Right ventricle myocardium inferior (tissue), 1 donor: ENCODE measurements around the gene GAS1. TPM values are rescaled to one million over a fixed set of nuclear protein-coding genes. Genes with fewer than 3 reads are reported as not detected.

ENCODE experiments used
- ATAC-seq: fragments of 200-7000 bp; cut with Tn5 transposase; one replicate; pipeline ENCODE4 v1.9.1; 2020; ENCODE audit warnings: mild to moderate bottlenecking, moderate library complexity
- DNase-seq: peaks from one replicate; pipeline ENCODE4 v3.0.0; 2021; ENCODE audit errors: missing footprints
- intact Hi-C: fragments of 100-400 bp; cut with DNase I; formaldehyde crosslinking; loops from one replicate; pipeline ENCODE4 v1.11.0; 2022
- total RNA-seq: library from RNA; stranded (reverse); fragmentation: NEBNext Ultra II Directional; extraction: Animal tissue kit (Norgen Biotek cat#: 25700); gene quantifications from one replicate; pipeline ENCODE4 v1.2.1, GENCODE V29; 2021
- donor health status: DM: no; HTN: yes; CAD: no; lungs with severe emphysema.

GAS1 gene
- total RNA-seq, 1 donor from 2014 or later, result 22.3 TPM

DNA sequence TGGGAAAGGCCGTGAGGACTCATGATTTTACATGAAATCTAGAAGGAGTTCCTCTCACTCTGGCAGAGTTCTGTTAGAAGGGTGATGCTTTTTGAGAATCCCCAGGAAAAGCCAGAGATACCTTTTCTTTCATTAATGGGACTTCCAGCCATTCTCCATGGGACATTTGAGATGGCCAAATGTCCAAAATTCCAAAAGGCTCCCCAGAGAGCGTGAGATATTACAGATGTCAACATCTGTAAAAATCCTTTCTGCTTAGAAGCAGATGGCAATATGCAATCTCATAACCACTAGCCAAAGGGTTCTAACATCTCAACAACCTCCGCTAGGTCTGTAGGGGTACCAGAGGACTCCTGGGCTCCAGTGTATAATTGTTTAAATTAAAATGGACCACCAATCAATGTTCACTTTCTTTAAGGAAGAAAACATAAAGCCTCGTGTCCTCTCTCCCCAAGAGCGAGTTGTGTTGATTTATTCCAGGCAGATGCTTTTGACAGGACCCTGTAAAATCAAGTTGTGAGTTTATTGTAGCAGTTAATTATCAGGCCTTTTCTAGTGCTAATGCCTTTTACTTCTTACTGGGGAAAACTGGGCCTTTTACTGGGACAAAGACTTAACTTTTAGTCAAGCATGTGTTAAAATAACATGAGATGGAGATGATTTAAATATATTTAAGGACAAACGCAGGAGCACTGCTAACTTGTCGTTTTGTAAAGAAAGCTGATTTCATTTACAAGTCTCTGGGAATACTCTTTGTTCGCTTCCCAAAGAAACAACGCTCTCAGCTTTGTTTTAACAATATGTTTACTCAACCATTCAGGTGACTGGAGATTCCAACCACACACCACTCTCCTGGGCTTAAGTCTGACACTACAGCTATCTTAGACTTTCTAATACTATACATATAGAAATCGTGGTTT lies 4.8 kb downstream of the GAS1 start:
- intact Hi-C loops, result loop anchor here (10.0 kb wide), 2 partner anchors 208 to 458 kb away; no protein-coding TSS in a partner anchor
- ATAC-seq, result no peak
- no peak for DNase-seq

DNA sequence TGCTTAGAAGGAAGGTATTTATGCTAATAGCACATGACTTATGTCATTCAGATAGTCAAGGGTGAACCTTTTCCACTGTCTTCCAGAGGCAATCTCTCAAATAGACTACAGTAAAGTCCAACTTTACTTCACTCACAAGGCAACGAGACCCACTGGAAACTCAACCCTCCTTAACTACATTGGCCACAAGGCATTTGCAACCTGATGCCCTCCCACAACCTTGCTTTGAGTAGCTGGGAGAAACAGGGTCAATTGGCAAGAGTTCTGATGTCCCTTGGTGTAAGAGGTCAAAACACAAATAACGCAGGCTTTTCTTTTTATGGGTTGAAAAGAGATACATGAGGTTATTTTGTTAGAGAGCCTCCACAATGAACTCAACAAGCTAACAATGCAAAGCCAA lies 6.1 kb downstream of the GAS1 start:
- no peak for DNase-seq
- ATAC-seq, result no peak
- intact Hi-C loops, result loop anchor here (10.0 kb wide), 2 partner anchors 206 to 456 kb away; no protein-coding TSS in a partner anchor

GRCh38 chr9:86940774-86941173 lies 6.5 kb downstream of the GAS1 start:
- intact Hi-C loops, result loop anchor here (10.0 kb wide), 2 partner anchors 206 to 456 kb away; no protein-coding TSS in a partner anchor
- DNase-seq, result no peak
- no peak for ATAC-seq

- DNase-seq (no peak), ATAC-seq (no peak)
- intact Hi-C loops, result loop anchor here (10.0 kb wide), 2 partner anchors 205 to 455 kb away; no protein-coding TSS in a partner anchor
Observed at GRCh38 chr9:86939891-86940290, 7.4 kb downstream of the GAS1 start.

- DNase-seq, result no peak
- intact Hi-C loops, result no loop called here
- ATAC-seq, result no peak
Observed at GRCh38 chr9:86939321-86939720, 8.0 kb downstream of the GAS1 start.

DNA sequence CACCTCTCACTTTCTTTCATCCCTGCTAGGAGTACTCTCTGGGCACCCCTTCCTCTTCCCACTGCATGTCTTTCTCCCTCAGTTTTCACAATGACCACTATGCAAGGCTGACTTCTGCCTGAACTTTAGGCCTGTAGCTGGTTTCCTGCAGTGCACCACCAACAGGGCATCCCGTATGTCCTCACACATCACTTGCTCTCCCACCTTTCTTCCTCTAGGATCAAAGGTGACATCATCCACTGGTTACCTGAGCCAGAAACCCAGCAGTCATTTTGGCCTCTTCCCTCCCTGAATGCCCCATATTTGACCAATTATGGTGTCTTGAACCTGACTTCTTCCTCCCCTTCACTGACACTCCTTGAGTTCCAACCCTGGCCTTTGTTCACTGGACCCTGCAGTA lies 8.5 kb downstream of the GAS1 start:
- intact Hi-C loops, result no loop called here

GRCh38 chr9:86926145-86926544 lies 21.2 kb downstream of the GAS1 start:
- intact Hi-C loops, result no loop called here
- ATAC-seq (no peak), DNase-seq (no peak)

More for the DNA sequence above, 8.5 kb downstream of the GAS1 start:
- ATAC-seq (no peak), DNase-seq (no peak)

DNA sequence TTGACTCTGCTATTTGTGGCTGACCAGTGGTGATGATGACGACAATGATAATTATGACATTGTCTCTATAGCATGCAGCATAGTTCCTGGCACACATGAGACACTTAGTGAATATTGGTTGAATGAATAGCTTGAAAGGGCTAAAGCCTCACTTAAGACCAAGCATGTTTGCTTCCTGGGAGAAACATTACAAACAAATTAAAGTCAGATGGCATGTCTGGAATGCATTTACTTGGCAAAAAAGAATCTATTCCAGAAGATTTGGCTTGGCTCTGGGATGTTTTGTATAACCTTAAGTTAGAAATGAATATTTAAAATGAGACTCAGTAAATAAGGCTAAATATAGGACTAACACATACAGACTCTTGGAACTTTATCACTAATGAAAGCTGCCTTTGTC lies 21.6 kb downstream of the GAS1 start:
- no peak for ATAC-seq
- no peak for DNase-seq
- intact Hi-C loops, result no loop called here

DNA sequence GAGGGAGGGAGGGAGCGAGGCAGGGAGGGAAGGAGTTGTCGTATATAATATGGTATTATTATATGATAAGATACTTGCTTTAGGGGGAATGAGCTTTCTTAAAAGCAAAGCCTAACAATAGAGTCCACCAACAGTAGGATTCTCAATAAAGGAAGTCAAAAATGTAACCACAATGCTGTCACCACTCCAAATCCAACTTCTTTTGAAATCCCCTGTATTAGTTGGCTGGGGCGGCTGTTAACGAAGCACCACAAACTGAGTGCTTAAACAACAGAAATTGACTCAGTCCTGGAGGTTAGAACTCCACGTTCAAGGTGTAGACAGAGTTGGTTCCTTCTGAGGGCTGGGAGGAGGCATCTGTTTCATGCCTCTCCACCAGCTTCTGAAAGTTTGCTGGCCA lies 23.1 kb downstream of the GAS1 start:
- ATAC-seq (no peak), DNase-seq (no peak)
- intact Hi-C loops, result no loop called here

- peak; percentile 20 for ATAC-seq
- intact Hi-C loops, result no loop called here
- no peak for DNase-seq
Observed at GRCh38 chr9:86921151-86921923, 26.0 kb downstream of the GAS1 start.

DNA sequence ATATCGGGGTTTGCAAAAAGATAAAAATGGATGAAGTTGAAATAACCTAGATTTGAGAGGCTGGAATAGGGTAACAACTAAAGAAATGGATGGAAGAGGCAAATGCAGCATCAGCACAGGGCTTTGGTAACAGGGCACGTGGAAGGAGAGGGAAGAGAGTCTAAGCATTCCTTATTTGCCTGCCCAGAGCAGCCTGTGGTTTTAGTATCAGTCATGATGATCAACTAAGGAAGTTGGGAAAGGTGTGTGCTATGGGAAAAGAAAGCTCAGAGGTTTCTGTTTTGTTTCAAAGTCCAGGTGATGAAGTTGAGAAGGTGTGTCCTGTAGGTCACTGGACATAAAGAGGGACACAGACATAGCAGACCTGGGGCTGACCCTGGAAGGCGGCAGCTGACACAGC lies 28.8 kb downstream of the GAS1 start:
- DNase-seq (no peak), ATAC-seq (no peak)
- intact Hi-C loops, result no loop called here

DNA sequence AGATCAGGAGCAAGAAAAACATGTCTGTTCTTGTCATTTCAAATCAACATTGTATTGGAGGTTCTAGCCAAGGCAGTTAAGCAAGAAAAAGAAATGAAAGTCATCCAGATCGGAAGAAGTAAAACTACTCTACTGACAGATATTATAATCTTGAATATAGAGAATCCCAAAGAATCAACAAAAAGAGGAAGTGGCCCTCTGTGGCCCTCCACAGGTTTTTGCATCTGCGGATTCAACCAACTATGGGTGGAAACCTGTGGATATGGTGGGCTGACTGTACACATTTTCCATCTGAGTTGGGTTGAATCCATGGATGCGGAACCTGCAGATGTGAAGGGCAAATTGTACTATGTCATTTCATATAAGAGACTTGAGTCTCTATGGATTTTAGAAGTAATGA lies 35.1 kb downstream of the GAS1 start:
- intact Hi-C loops, result no loop called here
- DNase-seq, result no peak
- no peak for ATAC-seq

DNA sequence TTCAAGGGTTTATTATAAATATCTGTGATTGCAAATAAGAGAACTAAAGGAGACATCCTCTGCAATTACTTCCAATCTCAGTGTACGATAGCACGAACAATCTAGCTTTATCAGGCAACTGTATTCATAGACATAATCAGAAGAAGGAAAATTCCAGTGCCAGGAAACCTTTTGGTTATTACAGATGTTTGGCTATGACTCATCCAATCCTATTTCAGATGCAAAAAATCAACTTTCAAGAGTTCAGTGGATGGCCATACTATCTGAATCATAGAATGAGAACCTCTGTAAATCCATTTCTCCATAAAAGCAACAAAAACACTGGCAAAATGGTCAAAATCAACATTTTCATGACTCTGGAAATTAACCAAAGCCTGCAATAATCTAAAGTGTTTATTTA lies 37.9 kb downstream of the GAS1 start:
- ATAC-seq, result no peak
- no peak for DNase-seq
- intact Hi-C loops, result no loop called here

GRCh38 chr9:86908261-86908660 lies 39.0 kb downstream of the GAS1 start:
- DNase-seq, result no peak
- intact Hi-C loops, result no loop called here
- ATAC-seq, result no peak

GRCh38 chr9:86907346-86907745 lies 40.0 kb downstream of the GAS1 start:
- intact Hi-C loops, result no loop called here
- no peak for ATAC-seq

DNA sequence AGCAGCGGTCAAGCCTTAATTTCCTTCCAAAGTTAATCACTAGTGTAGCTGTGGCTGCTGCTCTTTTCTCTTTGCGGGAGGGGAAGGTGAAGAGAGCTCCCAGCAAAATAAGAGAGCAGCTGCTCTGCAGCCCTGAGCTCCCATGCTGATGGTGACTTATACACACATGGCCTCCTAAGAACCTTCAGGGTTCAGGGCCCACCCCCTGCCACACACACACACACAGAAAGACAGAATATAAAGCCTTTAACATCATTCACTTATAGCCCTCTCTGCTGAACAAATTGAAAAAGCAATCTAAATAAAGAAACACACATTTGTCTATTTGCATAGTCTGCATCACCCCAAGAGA lies 43.6 kb downstream of the GAS1 start:
- no peak for ATAC-seq
- intact Hi-C loops, result no loop called here

More at GRCh38 chr9:86907346-86907745, 40.0 kb downstream of the GAS1 start:
- no peak for DNase-seq

GRCh38 chr9:86902991-86903733 lies 44.1 kb downstream of the GAS1 start:
- DNase-seq (no peak), ATAC-seq (no peak)
- intact Hi-C loops, result no loop called here

More for the DNA sequence above, 43.6 kb downstream of the GAS1 start:
- DNase-seq, result no peak

GRCh38 chr9:86902586-86902985 lies 44.7 kb downstream of the GAS1 start:
- intact Hi-C loops, result no loop called here

GRCh38 chr9:86902176-86902575 lies 45.1 kb downstream of the GAS1 start:
- intact Hi-C loops, result no loop called here
- no peak for DNase-seq
- no peak for ATAC-seq

More at GRCh38 chr9:86902586-86902985, 44.7 kb downstream of the GAS1 start:
- no peak for DNase-seq
- no peak for ATAC-seq
